Activated CD4-positive, alpha-beta T cell treated with anti-CD3 and anti-CD28 coated beads for 48 hours (primary cell): Measurements from ENCODE around the gene HSPB7.

ENCODE experiments used
- DNase-seq: peaks from one replicate; pipeline ENCODE4 v3.0.0-alpha.2; 2020

The HSPB7 gene

DNA sequence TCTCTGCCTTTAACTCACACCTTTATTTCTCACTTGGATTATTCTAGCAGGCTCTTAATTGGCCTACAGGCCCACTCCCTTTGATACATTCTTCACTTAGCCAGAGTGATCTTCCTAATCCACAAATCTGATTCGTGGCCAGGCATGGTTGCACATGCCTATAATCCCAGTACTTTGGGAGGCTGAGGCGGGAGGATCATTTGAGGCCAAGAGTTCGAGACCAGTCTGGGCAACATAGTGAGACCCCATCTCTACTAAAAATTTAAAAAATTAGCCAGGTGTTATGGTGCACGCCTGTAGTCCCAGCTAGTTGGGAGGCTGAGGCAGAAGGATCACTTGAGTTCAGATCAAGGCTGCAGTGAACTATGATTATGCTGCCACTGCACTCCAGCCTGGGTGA lies 44.1 kb downstream of the HSPB7 start:
- no peak for DNase-seq

DNA sequence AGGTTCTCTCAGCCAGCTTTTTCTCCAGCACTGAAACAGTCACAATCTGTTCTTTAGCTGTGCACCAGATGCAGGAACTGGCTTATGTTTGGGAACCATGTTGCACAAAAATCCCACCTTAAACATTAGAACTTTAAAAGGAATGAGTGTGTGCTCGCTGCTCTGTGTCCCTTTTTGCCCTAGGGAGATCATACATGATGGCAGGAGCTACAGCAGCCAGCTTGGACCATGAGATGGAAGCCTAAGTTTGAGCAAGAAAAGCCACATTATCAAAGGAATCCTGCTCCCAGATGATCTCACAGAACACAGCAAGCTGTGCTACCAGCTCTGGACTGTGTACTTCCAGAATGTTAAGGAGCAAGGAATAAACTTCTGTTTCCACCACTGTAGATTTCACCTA lies 45.4 kb downstream of the HSPB7 start:
- DNase-seq: no peak

DNA sequence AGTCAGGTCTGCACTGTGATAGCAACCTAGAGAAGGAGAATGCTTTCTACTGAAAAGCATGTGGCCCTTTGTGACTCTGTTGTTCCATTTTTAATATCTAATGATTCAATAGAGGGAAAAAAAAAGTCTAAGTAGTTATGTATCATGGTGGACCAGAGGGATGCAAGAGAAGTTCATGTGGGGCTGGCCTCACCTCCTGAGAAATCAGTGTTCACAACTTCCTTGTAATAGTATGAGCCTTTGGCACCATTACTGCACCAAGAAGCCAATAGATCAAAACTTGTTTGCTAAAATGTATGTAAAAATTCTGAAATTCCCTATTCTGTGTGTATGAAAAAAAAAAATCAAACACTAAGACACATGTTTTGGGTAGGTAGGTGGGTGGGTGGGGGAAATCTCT lies 46.9 kb downstream of the HSPB7 start:
- no peak for DNase-seq

GRCh38 chr1:15969321-15969880 lies 48.4 kb downstream of the HSPB7 start:
- no peak for DNase-seq

- DNase-seq: no peak
These were observed 49.7 kb downstream of the HSPB7 start for GRCh38 chr1:15968172-15968571.

DNA sequence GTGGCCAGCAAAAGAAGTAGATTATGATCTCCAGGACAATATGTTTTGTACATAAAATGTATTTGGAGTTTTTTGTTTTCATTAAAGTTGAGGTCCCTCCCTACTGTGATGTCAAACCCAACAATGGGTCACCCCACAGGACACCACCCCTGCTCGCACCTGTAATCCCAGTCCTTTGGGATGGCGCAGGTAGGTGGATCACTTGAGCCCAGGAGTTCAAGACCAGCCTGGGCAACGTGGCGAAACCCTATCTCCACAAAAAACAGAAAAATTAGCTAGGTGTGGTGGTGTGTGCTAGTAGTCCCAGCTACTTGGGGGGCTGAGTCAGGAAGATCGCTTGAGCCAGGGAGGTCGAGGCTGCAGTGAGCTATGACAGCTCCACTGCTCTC lies 50.9 kb downstream of the HSPB7 start:
- no peak for DNase-seq

- peak; percentile 90 for DNase-seq
These were observed 51.5 kb downstream of the HSPB7 start for GRCh38 chr1:15966081-15966955.

GRCh38 chr1:15965228-15965767 lies 52.5 kb downstream of the HSPB7 start:
- DNase-seq: peak; percentile 42
